Measurements from ENCODE around the gene PCDH9. TPM values are rescaled to one million over a fixed set of nuclear protein-coding genes. Genes with fewer than 3 reads are reported as not detected.

PCDH9 gene
- polyA plus RNA-seq, 1 of the 3 experiments (the other 2 are of a cell fraction) = 1.3 TPM

DNA sequence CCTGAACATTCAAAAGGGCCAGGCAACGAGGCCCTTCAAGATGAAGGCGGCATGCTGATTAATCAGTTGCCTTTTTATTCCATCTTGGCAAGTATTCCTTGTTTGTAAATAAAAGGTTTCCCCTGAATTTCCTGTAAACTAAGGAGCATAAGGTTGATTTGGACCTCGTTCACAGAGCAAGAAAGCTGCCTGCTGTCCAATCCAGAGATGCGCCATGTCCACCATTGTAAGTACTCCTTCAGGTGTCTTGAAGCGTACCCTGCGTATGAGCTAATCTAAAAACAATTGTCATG, 884.7 kb downstream of the PCDH9 start:
- H3K4me2 ChIP-seq = no peak overlapping the region
- DNase-seq = no peak
- POLR2A ChIA-PET = no interaction called here
- H4K20me1 ChIP-seq (ENCODE audit: insufficient read depth) = no peaks in the 10 kb centered on the region
- H3K27me3 ChIP-seq (ENCODE audit: insufficient read depth) = no peaks in the 10 kb centered on the region
- H3K9me3 ChIP-seq = no peaks in the 10 kb centered on the region
- H3K9me2 ChIP-seq = no peaks in the 10 kb centered on the region
- H3K79me2 ChIP-seq (ENCODE audit: insufficient read depth) = no peaks in the 10 kb centered on the region
- no peak overlapping the region for H3K4me3 ChIP-seq (ENCODE audit: low read depth in 2 of 2, low read length in 1 of 2)
- H3K36me3 ChIP-seq (replicated peaks in 1 of 2; ENCODE audit: control insufficient read depth in 1 of 2, insufficient read depth in 2 of 2, low read length in 1 of 2) = no peaks in the 10 kb centered on the region
- 89% methylated on average over 6 of the region's 6 CpGs for WGBS (ENCODE audit: low lambda C conversion rate)
- H3K9ac ChIP-seq = no peak overlapping the region
- CTCF ChIA-PET = no interaction called here
- peaks cover 0 to 6% of the 10 kb centered on the region in 2 experiments; a peak in 2 of 4 replicates for H3K4me1 ChIP-seq (ENCODE audit: control insufficient read depth in 1 of 2, insufficient read depth in 2 of 2, low read depth in 1 of 2, low read length in 1 of 2)
- no peaks in the 10 kb centered on the region for H3F3A ChIP-seq (replicated peaks; ENCODE audit: insufficient read depth)
- H3K27ac ChIP-seq (ENCODE audit: low read depth in 2 of 2, low read length in 1 of 2) = no peak overlapping the region
- no peak overlapping the region for H2AFZ ChIP-seq (ENCODE audit: low read depth)
- TF ChIP-seq GATA2 (CRISPR knock-in tag; IDR thresholded peaks at IDR 0.05) (no peak), NFIC (IDR thresholded peaks at IDR 0.05; ENCODE audit: borderline replicate concordance) (no peak)

DNA sequence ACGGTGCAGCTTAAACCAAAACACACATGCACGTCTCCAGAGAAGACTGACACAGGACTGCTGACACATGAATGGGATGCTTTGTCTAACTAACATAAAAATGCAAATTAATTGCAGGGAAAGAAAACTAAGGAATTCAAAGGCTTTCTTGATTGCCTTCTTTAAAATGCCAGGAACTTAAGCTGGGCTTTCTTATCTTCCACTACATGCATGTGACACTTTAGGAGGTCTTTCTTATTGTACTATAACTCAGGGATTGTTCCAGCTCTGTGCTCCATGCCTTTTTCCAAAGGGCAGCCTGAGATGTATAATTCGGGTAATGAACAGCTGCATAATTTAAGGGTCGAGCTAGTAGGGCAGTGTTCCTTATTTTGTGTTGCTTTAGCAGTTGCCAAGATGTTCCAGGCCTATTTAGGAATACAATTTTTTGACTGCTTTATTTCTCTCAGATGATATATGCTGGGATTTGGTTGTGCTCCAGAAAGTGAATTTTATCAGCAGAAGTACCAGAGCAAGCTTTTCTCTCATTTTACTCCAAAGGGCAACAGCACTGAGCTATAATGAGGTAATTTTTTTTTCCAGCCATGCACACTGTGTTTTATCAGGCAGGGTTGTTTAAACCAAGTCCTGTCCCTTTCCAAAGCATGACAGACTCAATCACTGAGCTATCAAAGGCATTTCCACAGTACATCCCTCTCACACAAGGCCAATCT, 885.2 kb downstream of the PCDH9 start:
- TF ChIP-seq, protein P1, sequence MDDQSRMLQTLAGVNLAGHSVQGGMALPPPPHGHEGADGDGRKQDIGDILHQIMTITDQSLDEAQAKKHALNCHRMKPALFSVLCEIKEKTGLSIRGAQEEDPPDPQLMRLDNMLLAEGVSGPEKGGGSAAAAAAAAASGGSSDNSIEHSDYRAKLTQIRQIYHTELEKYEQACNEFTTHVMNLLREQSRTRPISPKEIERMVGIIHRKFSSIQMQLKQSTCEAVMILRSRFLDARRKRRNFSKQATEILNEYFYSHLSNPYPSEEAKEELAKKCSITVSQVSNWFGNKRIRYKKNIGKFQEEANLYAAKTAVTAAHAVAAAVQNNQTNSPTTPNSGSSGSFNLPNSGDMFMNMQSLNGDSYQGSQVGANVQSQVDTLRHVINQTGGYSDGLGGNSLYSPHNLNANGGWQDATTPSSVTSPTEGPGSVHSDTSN (IDR thresholded peaks at IDR 0.05) = no peak
- no peak for TF ChIP-seq RAD21 (IDR thresholded peaks at IDR 0.05; ENCODE audit: low read length)
- TF ChIP-seq GATA2 (CRISPR knock-in tag; IDR thresholded peaks at IDR 0.05) = no peak
- TF ChIP-seq RXRA (IDR thresholded peaks at IDR 0.05; ENCODE audit: borderline replicate concordance, low read depth) = no peak
- no peak for TF ChIP-seq SMC3 (IDR thresholded peaks at IDR 0.05; ENCODE audit: low read depth, low read length)
- no peak for TF ChIP-seq RFX5 (IDR thresholded peaks at IDR 0.05; ENCODE audit: low read length)
- TF ChIP-seq TAF1 (IDR thresholded peaks at IDR 0.05; ENCODE audit: borderline replicate concordance, low read depth, low read length) = no peak
- ChIA-PET CTCF (interaction anchor here (0.7 kb wide), 1 partner anchor 9 kb away, joined by 3 read pairs; no protein-coding TSS in a partner anchor), POLR2A (no interaction called here)
- H3K27ac ChIP-seq (ENCODE audit: low read depth in 2 of 2, low read length in 1 of 2) = no peak overlapping the region
- no peak overlapping the region for H3K9ac ChIP-seq
- H3K9me3 ChIP-seq = no peaks in the 10 kb centered on the region
- no peaks in the 10 kb centered on the region for H3K36me3 ChIP-seq (replicated peaks in 1 of 2; ENCODE audit: control insufficient read depth in 1 of 2, insufficient read depth in 2 of 2, low read length in 1 of 2)
- WGBS (ENCODE audit: low lambda C conversion rate) = 84% methylated on average over 4 of the region's 4 CpGs
- no peaks in the 10 kb centered on the region for H3K27me3 ChIP-seq (ENCODE audit: insufficient read depth)
- no peak for DNase-seq
- no peaks in the 10 kb centered on the region for H3F3A ChIP-seq (replicated peaks; ENCODE audit: insufficient read depth)
- H3K9me2 ChIP-seq = no peaks in the 10 kb centered on the region
- peaks cover 0 to 6% of the 10 kb centered on the region in 2 experiments; a peak in 2 of 4 replicates for H3K4me1 ChIP-seq (ENCODE audit: control insufficient read depth in 1 of 2, insufficient read depth in 2 of 2, low read depth in 1 of 2, low read length in 1 of 2)
- H2AFZ ChIP-seq (ENCODE audit: low read depth) = no peak overlapping the region
- no peaks in the 10 kb centered on the region for H4K20me1 ChIP-seq (ENCODE audit: insufficient read depth)
- H3K4me3 ChIP-seq (ENCODE audit: low read depth in 2 of 2, low read length in 1 of 2) = no peak overlapping the region
- no peak overlapping the region for H3K4me2 ChIP-seq
- no peaks in the 10 kb centered on the region for H3K79me2 ChIP-seq (ENCODE audit: insufficient read depth)

DNA sequence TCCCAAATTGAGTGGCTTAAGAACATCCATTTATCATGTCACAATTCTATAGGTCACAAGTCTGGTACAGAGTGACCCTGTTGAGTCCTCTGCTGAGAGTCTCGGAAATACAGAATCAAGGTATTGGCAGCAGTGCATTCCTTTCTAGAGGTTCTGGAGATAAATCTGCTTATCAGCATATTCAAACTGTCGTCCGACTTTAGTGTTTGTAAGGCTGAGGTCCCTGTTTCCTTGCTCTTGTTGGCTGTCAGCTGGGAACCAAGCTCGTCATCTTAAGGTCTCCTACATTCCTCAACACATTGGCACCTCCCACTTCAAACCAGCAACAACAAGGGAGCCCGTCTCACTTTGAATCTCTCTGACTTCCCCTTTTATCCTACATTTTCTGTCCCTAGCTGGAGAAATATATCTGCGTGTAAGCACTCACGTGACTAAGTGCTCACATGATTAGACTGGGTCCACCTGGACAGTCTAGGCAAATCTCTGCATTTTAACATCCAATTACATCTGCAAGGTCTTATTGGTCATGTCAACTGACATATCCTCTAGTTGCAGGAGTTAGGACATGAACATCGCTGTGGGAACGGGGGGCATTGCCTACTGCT, 886.8 kb downstream of the PCDH9 start:
- WGBS (ENCODE audit: low lambda C conversion rate) = 93% methylated on average over 9 of the region's 9 CpGs
- TF ChIP-seq SIN3A (IDR thresholded peaks at IDR 0.05; ENCODE audit: borderline replicate concordance, low read depth, low read length) (no peak), GABPA (IDR thresholded peaks at IDR 0.05; ENCODE audit: low read depth) (no peak), POLR2AphosphoS5 (IDR thresholded peaks at IDR 0.05; ENCODE audit: low read depth, low read length) (no peak)
- TF ChIP-seq, protein P2, sequence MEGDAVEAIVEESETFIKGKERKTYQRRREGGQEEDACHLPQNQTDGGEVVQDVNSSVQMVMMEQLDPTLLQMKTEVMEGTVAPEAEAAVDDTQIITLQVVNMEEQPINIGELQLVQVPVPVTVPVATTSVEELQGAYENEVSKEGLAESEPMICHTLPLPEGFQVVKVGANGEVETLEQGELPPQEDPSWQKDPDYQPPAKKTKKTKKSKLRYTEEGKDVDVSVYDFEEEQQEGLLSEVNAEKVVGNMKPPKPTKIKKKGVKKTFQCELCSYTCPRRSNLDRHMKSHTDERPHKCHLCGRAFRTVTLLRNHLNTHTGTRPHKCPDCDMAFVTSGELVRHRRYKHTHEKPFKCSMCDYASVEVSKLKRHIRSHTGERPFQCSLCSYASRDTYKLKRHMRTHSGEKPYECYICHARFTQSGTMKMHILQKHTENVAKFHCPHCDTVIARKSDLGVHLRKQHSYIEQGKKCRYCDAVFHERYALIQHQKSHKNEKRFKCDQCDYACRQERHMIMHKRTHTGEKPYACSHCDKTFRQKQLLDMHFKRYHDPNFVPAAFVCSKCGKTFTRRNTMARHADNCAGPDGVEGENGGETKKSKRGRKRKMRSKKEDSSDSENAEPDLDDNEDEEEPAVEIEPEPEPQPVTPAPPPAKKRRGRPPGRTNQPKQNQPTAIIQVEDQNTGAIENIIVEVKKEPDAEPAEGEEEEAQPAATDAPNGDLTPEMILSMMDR (IDR thresholded peaks at IDR 0.05) = no peak
- H3K9ac ChIP-seq = no peak overlapping the region
- no peak overlapping the region for H2AFZ ChIP-seq (ENCODE audit: low read depth)
- no peaks in the 10 kb centered on the region for H3F3A ChIP-seq (replicated peaks; ENCODE audit: insufficient read depth)
- H3K4me1 ChIP-seq (ENCODE audit: control insufficient read depth in 1 of 2, insufficient read depth in 2 of 2, low read depth in 1 of 2, low read length in 1 of 2) = no peaks in the 10 kb centered on the region; a peak in 2 of 4 replicates
- H3K79me2 ChIP-seq (ENCODE audit: insufficient read depth) = no peaks in the 10 kb centered on the region
- no peak overlapping the region for H3K4me3 ChIP-seq (ENCODE audit: low read depth in 2 of 2, low read length in 1 of 2)
- H3K4me2 ChIP-seq = no peak overlapping the region
- no peak overlapping the region for H3K27ac ChIP-seq (ENCODE audit: low read depth in 2 of 2, low read length in 1 of 2)
- no peak for DNase-seq
- ChIA-PET POLR2A (no interaction called here), CTCF (interaction anchor here (0.7 kb wide), 1 partner anchor 891 kb away, joined by 3 read pairs; no protein-coding TSS in a partner anchor)
- H3K9me2 ChIP-seq = no peaks in the 10 kb centered on the region
- no peaks in the 10 kb centered on the region for H3K27me3 ChIP-seq (ENCODE audit: insufficient read depth)
- H3K9me3 ChIP-seq = no peaks in the 10 kb centered on the region
- H4K20me1 ChIP-seq (ENCODE audit: insufficient read depth) = no peaks in the 10 kb centered on the region
- H3K36me3 ChIP-seq (replicated peaks in 1 of 2; ENCODE audit: control insufficient read depth in 1 of 2, insufficient read depth in 2 of 2, low read length in 1 of 2) = no peaks in the 10 kb centered on the region

Measured in SK-N-SH (cell line).